Activated gamma-delta T cell (primary cell): ENCODE measurements around the gene XAGE2.

Experiments
- DNase-seq: peaks from one replicate; lab custom pipeline; 2025; lab: John Stamatoyannopoulos, UW

The XAGE2 gene

GRCh38 chrX:52424656-52425055 lies 55.8 kb downstream of the XAGE2 start:
- no peak for DNase-seq
